ENCODE measurements around the gene MAP6D1.

Gene MAP6D1

GRCh38 chr3:183822631-183823030 lies 2.7 kb downstream of the MAP6D1 start:
- DNase-seq = peak; percentile 50

- peak; percentile 51 for DNase-seq
These were observed 5.5 kb downstream of the MAP6D1 start for GRCh38 chr3:183819831-183820230.

GRCh38 chr3:183818706-183819624 lies 6.4 kb downstream of the MAP6D1 start:
- DNase-seq = no peak

- DNase-seq = no peak
These were observed 7.2 kb downstream of the MAP6D1 start for GRCh38 chr3:183818041-183818620.

GRCh38 chr3:183817639-183818038 lies 7.7 kb downstream of the MAP6D1 start:
- DNase-seq = no peak

GRCh38 chr3:183816681-183817510 lies 8.5 kb downstream of the MAP6D1 start:
- DNase-seq = no peak

- no peak for DNase-seq
These were observed 9.4 kb downstream of the MAP6D1 start for GRCh38 chr3:183815951-183816475.

GRCh38 chr3:183815563-183815940 lies 9.8 kb downstream of the MAP6D1 start:
- no peak for DNase-seq

GRCh38 chr3:183814240-183814639 lies 11.1 kb downstream of the MAP6D1 start:
- DNase-seq = no peak

GRCh38 chr3:183812761-183813445 lies 12.5 kb downstream of the MAP6D1 start:
- DNase-seq = no peak

GRCh38 chr3:183811638-183812037 lies 13.7 kb downstream of the MAP6D1 start:
- no peak for DNase-seq

GRCh38 chr3:183810643-183811594 lies 14.5 kb downstream of the MAP6D1 start:
- DNase-seq = no peak

GRCh38 chr3:183809270-183809669 lies 16.1 kb downstream of the MAP6D1 start:
- no peak for DNase-seq

GRCh38 chr3:183808355-183808754 lies 17.0 kb downstream of the MAP6D1 start:
- DNase-seq = no peak

GRCh38 chr3:183807881-183808280 lies 17.5 kb downstream of the MAP6D1 start:
- no peak for DNase-seq

- DNase-seq = peak; percentile 40
These were observed 18.1 kb downstream of the MAP6D1 start for GRCh38 chr3:183807209-183807728.

- DNase-seq = no peak
These were observed 22.4 kb downstream of the MAP6D1 start for GRCh38 chr3:183802989-183803388.

GRCh38 chr3:183801601-183802000 lies 23.8 kb downstream of the MAP6D1 start:
- DNase-seq = no peak

GRCh38 chr3:183800243-183800863 lies 25.0 kb downstream of the MAP6D1 start:
- no peak for DNase-seq

- no peak for DNase-seq
These were observed 25.9 kb downstream of the MAP6D1 start for GRCh38 chr3:183799461-183799860.

GRCh38 chr3:183797996-183798395 lies 27.4 kb downstream of the MAP6D1 start:
- no peak for DNase-seq
